ENCODE results near the gene TTC33. TPM values are rescaled to one million over a fixed set of nuclear protein-coding genes. Genes with fewer than 3 reads are reported as not detected.
A peak's percentile ranks its signal among the peaks of the same experiment; 100 is the strongest.
"Not testable (repeated sequence)": the region's sequence is repeated elsewhere in the genome, so short reads cannot be mapped to it uniquely, and the experiment has no call there.

The TTC33 gene
- total RNA-seq, 1 experiment from 2014 or later, result 35.3 TPM

DNA sequence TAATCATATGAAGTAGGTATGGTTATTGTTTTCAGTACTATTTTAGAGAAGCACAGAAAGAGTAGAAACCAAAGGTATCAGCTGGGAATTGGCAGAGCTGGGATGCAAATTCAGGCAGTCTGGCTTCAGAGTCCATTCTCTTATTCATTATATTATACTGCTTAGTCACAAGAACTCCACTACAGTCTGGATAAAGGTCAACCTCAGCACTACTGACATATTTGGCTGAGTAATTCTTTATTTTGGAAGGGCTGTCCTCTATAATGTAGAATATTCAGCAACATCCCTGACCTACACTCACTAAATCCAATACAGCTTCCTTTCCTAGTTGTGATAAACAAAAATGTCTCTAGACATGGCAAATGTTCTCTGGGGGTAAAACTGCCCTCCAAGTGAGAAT is 38.5 kb downstream of the TTC33 start:
- Histone ChIP-seq H3K4me1 (no peaks in the 10 kb centered on the region), H3K27ac (no peak overlapping the region), H3K27me3 (no peaks in the 10 kb centered on the region), H3K36me3 (peaks cover 9% of the 10 kb centered on the region), H3K9me3 (replicated peaks) (peaks cover 8% of the 10 kb centered on the region; the same call in 1 of the 2 replicates), H3K4me3 (no peak overlapping the region)
- DNase-seq, result no peak

GRCh38 chr5:40716590-40716989 is 39.2 kb downstream of the TTC33 start:
- Histone ChIP-seq H3K9me3 (replicated peaks) (peaks cover 6% of the 10 kb centered on the region; the same call in 1 of the 2 replicates), H3K36me3 (peaks cover 4% of the 10 kb centered on the region), H3K4me3 (no peak overlapping the region), H3K4me1 (no peaks in the 10 kb centered on the region), H3K27me3 (no peaks in the 10 kb centered on the region), H3K27ac (no peak overlapping the region)
- DNase-seq, result no peak

GRCh38 chr5:40716000-40716399 is 39.8 kb downstream of the TTC33 start:
- Histone ChIP-seq H3K4me1 (no peaks in the 10 kb centered on the region), H3K4me3 (no peak overlapping the region), H3K36me3 (0 out of 2 replicates have a peak, but pooled peaks cover 2% of the 10 kb centered on the region), H3K9me3 (replicated peaks) (0 out of 2 replicates have a peak, but pooled peaks cover 2% of the 10 kb centered on the region), H3K27me3 (no peaks in the 10 kb centered on the region), H3K27ac (no peak overlapping the region)
- peak in 1 of 2 experiments; percentile 11 for DNase-seq

DNA sequence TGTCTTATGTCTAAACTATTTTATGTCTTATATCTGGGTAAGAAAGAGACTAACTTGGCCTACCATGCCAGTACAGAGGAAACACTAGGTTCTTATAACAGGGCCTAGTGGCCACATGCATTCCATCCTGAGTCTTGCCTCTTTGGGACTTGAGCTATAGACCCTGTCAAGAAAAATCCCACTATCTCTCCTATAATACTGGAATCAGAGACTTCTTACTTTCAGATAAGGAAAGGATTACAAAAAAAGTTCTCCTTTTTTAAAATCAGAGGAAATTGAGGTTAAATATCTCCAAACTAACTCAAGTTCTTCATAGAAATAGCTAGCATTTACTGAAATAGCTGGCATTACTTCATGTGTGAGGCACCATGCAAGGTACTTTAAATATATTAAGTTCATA is 41.8 kb downstream of the TTC33 start:
- Histone ChIP-seq H3K9me3 (replicated peaks) (peaks cover 4% of the 10 kb centered on the region; the same call in 1 of the 2 replicates), H3K4me3 (no peak overlapping the region), H3K36me3 (0 out of 2 replicates have a peak, but pooled peaks cover 2% of the 10 kb centered on the region), H3K4me1 (no peaks in the 10 kb centered on the region), H3K27ac (no peak overlapping the region), H3K27me3 (no peaks in the 10 kb centered on the region)
- DNase-seq, result no peak

- H3K27ac ChIP-seq, H3K4me1 ChIP-seq, H3K36me3 ChIP-seq, H3K27me3 ChIP-seq, DNase-seq, H3K4me3 ChIP-seq: not testable (repeated sequence)
- H3K9me3 ChIP-seq (replicated peaks), result peaks cover 11% of the 10 kb centered on the region
These were observed 45.2 kb downstream of the TTC33 start for GRCh38 chr5:40710575-40710974.

- not testable (repeated sequence) for DNase-seq, H3K36me3 ChIP-seq, H3K4me1 ChIP-seq, H3K4me3 ChIP-seq, H3K27me3 ChIP-seq, H3K27ac ChIP-seq
- peaks cover 27% of the 10 kb centered on the region for H3K9me3 ChIP-seq (replicated peaks)
These were observed 50.3 kb downstream of the TTC33 start for GRCh38 chr5:40705484-40705883.

DNA sequence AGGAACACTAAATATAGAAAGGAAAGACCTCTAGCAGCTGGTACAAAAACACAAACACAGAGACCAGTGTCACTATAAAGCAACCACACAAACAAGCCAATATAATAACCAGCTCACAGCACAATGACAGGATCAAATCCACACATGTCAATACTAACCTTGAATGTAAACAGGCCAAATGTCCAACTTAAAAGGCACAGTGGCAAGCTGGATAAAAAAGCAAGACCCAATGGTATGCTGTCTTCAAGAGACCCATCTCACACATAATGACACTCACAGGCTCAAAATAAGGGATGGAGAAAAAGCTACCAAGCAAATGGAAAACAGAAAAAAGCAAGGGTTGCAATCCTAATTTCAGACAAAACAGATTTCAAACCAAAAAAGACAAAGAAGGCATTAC is 53.7 kb downstream of the TTC33 start:
- not testable (repeated sequence) for H3K27ac ChIP-seq, H3K4me1 ChIP-seq, DNase-seq, H3K36me3 ChIP-seq, H3K27me3 ChIP-seq, H3K4me3 ChIP-seq
- peaks cover 25% of the 10 kb centered on the region for H3K9me3 ChIP-seq (replicated peaks)

GRCh38 chr5:40700116-40700782 is 55.5 kb downstream of the TTC33 start:
- H3K27ac ChIP-seq, result no peak overlapping the region
- no peak overlapping the region for H3K4me3 ChIP-seq
- H3K4me1 ChIP-seq, result no peaks in the 10 kb centered on the region
- peaks cover 14% of the 10 kb centered on the region for H3K9me3 ChIP-seq (replicated peaks)
- no peak for DNase-seq
- no peaks in the 10 kb centered on the region for H3K27me3 ChIP-seq
- H3K36me3 ChIP-seq, result peaks cover 3% of the 10 kb centered on the region; the same call in 1 of the 2 replicates

- Histone ChIP-seq H3K27ac (no peak overlapping the region), H3K9me3 (replicated peaks) (no peaks in the 10 kb centered on the region), H3K27me3 (no peaks in the 10 kb centered on the region), H3K36me3 (peaks cover 11% of the 10 kb centered on the region), H3K4me3 (no peak overlapping the region), H3K4me1 (peaks cover 3% of the 10 kb centered on the region)
- DNase-seq, result no peak
These were observed 61.3 kb downstream of the TTC33 start for GRCh38 chr5:40694433-40694832.

GRCh38 chr5:40691894-40692293 is 63.9 kb downstream of the TTC33 start:
- H3K36me3 ChIP-seq, result peaks cover 11% of the 10 kb centered on the region
- H3K27ac ChIP-seq, result no peak overlapping the region
- DNase-seq, result no peak

DNA sequence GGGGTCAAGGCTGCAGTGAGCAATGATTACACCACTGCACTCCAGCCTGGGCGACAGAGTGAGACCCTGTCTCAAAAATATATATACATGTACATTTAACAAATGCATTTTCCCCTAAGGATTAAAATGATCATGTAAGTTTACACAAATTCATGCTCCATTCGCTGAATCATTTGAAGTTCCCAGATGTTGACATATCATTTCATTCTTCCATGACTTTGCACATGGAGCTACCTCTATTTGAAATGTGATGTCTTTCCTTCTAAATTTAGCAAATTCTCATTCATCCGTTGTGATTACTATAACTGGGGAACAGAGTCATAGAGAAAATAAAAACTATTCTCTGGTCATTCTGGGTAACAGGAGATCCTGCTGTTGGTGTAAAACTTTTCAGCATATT is 65.5 kb downstream of the TTC33 start:
- Histone ChIP-seq H3K4me3 (no peak overlapping the region), H3K9me3 (replicated peaks) (no peaks in the 10 kb centered on the region), H3K4me1 (peaks cover 15% of the 10 kb centered on the region), H3K36me3 (peaks cover 7% of the 10 kb centered on the region; the same call in 1 of the 2 replicates), H3K27ac (no peak overlapping the region), H3K27me3 (no peaks in the 10 kb centered on the region)
- DNase-seq, result no peak

More at GRCh38 chr5:40691894-40692293, 63.9 kb downstream of the TTC33 start:
- H3K4me1 ChIP-seq, result peaks cover 12% of the 10 kb centered on the region
- H3K9me3 ChIP-seq (replicated peaks), result no peaks in the 10 kb centered on the region
- no peak overlapping the region for H3K4me3 ChIP-seq
- H3K27me3 ChIP-seq, result no peaks in the 10 kb centered on the region

- Histone ChIP-seq H3K36me3 (peaks cover 7% of the 10 kb centered on the region; the same call in 1 of the 2 replicates), H3K27ac (no peak overlapping the region), H3K27me3 (no peaks in the 10 kb centered on the region), H3K4me1 (peaks cover 15% of the 10 kb centered on the region), H3K4me3 (no peak overlapping the region), H3K9me3 (replicated peaks) (no peaks in the 10 kb centered on the region)
- peak; percentile 26 to 64 for DNase-seq
These were observed 66.3 kb downstream of the TTC33 start for GRCh38 chr5:40689438-40689837.

DNA sequence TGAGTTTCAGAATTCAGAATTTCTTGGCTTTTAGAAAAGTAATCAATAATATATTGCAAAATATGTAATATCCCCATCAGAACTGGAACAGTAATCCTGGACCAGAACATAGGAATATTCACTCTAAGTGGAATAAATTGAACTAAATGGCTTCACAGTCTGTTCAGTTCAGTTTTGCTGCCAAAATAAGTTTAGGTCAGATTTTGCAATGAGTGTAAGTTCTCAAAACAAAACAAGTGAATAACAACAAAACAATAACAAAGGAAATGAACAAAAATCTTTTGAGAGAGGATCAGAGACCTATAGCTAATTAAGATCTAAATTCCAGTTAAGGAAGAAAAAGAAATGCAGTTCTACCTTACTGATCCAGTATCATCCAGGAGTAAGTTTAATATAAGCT is 66.8 kb downstream of the TTC33 start:
- DNase-seq, result no peak

GRCh38 chr5:40688127-40688761 is 67.5 kb downstream of the TTC33 start:
- Histone ChIP-seq H3K9me3 (replicated peaks) (no peaks in the 10 kb centered on the region), H3K4me1 (peaks cover 15% of the 10 kb centered on the region), H3K4me3 (no peak overlapping the region), H3K27ac (no peak overlapping the region), H3K36me3 (peaks cover 4% of the 10 kb centered on the region; the same call in 1 of the 2 replicates), H3K27me3 (no peaks in the 10 kb centered on the region)
- peak; percentile 82 to 97 for DNase-seq

More for the DNA sequence above, 66.8 kb downstream of the TTC33 start:
- H3K36me3 ChIP-seq, result peaks cover 7% of the 10 kb centered on the region; the same call in 1 of the 2 replicates
- no peaks in the 10 kb centered on the region for H3K27me3 ChIP-seq
- no peak overlapping the region for H3K4me3 ChIP-seq
- no peaks in the 10 kb centered on the region for H3K9me3 ChIP-seq (replicated peaks)
- H3K27ac ChIP-seq, result no peak overlapping the region
- H3K4me1 ChIP-seq, result peaks cover 15% of the 10 kb centered on the region

- no peak for DNase-seq
- Histone ChIP-seq H3K9me3 (replicated peaks) (no peaks in the 10 kb centered on the region), H3K4me1 (peaks cover 20% of the 10 kb centered on the region), H3K27ac (no peak overlapping the region), H3K36me3 (no peaks in the 10 kb centered on the region), H3K27me3 (no peaks in the 10 kb centered on the region), H3K4me3 (no peak overlapping the region)
These were observed 68.4 kb downstream of the TTC33 start for GRCh38 chr5:40687321-40687720.

Measured in SJCRH30 (cell line).